ENCODE data around the gene NCK2.

DNA sequence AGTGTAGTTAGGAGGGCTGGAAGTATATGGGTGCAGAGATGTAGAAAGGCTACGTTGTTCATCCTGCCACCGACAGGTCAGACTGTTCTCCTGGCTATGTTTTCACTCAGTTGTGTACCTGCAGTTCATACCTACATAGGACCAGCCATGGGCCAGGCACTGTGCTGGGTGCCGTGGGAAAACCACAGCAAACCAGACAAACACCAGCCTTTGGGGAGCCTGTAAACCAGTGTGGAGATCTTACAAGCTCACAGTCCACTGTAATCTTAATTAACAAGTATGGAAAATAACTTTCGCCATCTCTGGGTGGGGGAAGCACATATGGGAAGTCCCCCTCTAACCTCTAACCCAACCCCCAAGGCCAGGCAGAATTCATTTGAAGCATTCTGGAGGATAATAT is 12.7 kb downstream of the NCK2 start:
- TF ChIP-seq, protein P1, sequence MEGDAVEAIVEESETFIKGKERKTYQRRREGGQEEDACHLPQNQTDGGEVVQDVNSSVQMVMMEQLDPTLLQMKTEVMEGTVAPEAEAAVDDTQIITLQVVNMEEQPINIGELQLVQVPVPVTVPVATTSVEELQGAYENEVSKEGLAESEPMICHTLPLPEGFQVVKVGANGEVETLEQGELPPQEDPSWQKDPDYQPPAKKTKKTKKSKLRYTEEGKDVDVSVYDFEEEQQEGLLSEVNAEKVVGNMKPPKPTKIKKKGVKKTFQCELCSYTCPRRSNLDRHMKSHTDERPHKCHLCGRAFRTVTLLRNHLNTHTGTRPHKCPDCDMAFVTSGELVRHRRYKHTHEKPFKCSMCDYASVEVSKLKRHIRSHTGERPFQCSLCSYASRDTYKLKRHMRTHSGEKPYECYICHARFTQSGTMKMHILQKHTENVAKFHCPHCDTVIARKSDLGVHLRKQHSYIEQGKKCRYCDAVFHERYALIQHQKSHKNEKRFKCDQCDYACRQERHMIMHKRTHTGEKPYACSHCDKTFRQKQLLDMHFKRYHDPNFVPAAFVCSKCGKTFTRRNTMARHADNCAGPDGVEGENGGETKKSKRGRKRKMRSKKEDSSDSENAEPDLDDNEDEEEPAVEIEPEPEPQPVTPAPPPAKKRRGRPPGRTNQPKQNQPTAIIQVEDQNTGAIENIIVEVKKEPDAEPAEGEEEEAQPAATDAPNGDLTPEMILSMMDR (conservative IDR thresholded peaks at IDR 0.05; ENCODE audit: low read depth, low read length) = no peak
- TF ChIP-seq EZH2 (IDR thresholded peaks at IDR 0.05; ENCODE audit: borderline replicate concordance, low read depth, low read length, poor library complexity, severe bottlenecking) = no peak

All from A673 (cell line).